ENCODE data around the gene CTSL.
"Not testable (repeated sequence)": the region's sequence is repeated elsewhere in the genome, so short reads cannot be mapped to it uniquely, and the experiment has no call there.

Gene CTSL

DNA sequence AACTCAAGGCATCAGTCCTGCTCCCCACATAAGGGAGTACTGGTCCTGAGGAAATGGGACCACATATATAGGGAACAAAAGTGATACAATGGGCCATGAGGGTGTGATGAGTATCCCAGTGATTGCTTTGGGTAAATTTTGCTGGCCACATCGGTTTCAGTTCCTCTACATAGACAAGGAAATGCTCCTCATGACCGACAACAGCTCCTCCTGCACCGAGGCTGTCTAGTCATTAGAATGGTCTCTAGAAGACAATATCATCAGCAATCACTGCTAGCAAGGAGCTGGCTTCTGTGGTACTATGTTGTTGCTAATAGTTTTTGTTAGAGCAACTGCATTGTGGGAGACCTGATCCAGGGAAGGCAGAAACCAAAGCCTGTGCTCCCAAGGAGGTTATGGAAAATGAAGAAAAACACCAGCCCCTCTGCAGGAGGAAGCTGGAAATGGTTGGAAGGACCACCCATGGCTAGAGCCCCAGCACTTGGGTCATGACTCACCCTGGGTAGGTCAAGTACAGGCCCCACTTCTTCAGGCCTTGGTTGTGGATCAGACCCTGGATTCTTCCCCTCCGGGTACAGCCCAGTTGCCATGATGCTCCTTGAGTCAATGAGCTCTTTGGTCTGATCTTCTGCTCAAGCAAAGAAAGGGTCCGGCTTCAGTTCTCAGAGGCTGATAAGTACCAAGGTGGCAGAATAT lies 3.4 kb upstream of the CTSL start:
- DNase-seq (ENCODE audit: low read depth), result no peak

DNA sequence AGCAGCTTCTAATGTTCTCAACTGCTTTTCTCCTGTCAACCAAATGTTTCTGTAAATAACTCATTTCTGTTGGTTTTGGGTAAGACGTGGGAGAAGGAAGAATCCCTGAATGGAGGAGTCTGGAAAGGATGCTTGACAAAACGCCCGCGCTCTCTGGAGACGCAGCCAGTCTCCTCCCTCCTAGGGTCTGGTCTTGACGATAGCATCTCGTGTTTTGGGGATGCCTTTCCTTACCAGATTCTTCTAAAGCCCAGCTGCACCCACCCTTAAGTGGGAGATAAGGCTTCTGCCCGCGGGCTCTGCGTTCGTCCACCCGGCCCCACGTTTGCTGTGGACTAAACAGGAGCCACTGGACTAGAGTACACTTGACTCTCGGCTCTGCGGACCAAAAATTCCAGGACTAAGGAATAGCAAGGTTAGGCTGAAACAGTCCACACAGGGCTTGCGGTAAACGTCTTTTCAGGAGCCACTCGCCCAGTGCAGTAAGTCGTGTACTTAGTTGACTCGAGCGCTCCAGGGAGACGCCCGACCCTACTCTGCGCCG lies 491 bp upstream of the CTSL start:
- DNase-seq (ENCODE audit: low read depth), result no peak

DNA sequence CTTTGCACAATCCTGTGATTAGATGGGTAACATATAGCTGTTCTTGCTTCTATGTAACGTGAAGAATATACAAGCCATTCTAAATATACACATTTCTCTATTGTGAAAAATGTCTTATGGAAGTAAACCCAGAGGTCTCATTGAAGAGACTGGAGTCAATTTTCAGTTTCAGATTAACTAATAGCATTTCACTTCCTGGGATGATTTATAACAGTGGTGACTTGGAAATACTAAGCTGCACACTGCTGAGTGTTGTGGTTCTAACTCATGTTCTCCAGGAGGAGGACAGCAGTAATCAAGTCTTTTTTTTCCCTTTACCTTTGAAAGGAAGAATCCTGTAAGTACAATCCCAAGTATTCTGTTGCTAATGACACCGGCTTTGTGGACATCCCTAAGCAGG lies 3.3 kb downstream of the CTSL start:
- no peak for DNase-seq (ENCODE audit: low read depth)

DNA sequence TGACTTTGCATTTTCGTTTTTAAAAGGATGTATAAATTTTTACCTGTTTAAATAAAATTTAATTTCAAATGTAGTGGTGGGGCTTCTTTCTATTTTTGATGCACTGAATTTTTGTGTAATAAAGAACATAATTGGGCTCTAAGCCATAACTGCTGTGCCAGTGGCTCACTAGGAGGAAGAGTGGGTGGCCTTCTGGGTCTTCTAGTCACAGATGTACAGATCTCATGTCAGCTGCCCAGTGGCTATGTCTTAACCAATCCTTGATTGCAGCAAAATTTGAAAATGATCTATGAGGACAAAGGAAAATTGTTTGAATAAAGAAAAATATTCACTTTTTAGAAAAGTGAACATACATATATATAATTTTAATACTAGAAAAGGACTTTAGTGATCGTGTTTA lies 5.4 kb downstream of the CTSL start:
- no peak for DNase-seq (ENCODE audit: low read depth)

DNA sequence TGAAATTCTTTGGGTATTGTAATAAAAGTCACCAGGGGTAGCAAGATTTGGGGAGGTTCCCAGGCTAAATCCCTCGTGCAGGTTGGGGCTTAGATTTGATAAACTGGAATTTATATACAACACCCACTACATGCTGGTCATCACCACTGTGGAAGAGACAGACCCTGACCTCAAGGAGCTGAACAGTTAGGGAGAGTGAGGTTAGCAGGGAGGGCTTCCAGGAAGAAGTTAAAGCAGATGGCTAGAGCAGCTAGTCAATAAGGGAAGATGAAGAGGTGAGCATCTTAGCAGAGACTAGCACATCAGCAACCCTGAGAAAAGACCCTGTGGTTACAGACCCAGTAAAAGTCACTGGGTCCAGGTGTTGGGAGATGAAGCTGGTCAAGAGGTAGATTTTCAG lies 6.4 kb downstream of the CTSL start:
- DNase-seq (ENCODE audit: low read depth), result no peak

DNA sequence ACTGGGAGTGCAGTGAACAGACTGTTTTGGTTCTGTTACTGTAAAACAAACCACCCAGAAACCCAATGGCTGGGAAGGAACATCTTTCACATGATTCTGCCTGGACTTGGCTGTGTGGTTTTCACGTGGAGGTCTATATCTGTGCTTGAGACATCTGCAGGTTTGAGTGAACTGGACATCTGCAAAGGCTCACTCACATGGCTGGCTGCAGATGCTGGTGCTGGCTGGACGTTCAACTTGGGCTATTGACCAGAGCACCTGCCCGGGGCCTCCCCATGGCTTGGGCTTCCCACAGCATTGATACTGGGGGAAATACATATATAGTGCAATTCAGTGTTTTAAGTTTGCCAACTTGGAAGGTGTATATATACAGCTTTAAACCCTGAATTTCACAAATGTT lies 6.8 kb downstream of the CTSL start:
- DNase-seq (ENCODE audit: low read depth), result no peak

DNA sequence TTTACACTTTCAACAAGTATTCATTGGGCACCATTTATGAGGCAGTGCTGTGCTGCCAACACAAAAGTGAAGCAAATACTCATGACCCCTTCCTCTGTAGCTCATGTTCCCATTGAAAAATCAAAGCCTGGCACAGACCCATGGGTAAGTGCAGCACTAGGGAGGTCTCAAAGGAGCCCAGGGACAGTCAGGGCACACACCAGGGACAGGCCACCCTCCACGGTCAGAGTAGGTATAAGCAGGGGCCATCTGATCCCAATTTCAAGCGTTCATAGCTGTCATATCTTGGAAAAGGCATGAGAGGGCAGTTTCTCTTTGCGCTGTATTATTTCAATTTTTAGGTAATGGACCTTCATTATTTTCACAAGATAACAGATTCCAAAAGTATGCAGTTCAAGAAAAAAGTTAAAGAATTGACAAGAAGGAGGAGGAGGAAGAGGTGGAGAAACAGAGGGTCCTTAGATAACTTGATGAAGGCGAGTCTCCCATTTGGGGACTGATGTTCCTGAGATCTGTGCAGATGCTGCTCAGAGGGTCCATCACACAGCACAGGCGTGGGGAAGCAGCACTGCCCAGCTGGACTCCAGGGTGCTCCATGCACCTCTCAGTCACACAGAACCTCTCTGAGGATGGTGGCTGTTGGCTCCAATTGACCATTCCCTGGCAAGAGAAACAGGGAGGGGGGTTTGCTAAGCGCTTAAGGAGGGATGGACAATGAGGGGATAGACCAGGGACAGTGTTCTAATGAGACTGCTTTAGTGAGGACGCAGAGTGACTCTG lies 7.5 kb downstream of the CTSL start:
- DNase-seq (ENCODE audit: low read depth), result no peak

DNA sequence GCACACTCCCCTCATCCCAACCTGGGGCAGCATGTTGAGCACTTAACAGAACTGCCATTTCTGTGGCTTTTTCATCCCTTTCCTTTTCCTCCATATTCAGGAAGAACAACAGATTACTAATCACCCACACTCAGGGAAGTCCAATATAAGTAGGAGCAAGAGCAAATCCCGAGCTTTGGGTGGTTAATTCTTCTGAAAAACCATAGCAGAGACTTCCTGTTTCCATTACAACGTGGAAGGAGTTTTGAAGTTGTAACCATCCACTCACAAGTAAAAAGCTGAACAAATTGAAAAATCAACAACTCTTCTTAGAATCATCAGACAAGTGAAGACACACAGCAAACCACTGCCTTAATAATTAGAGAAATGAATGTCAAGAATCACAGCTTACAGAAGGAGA lies 8.2 kb downstream of the CTSL start:
- no peak for DNase-seq (ENCODE audit: low read depth)

DNA sequence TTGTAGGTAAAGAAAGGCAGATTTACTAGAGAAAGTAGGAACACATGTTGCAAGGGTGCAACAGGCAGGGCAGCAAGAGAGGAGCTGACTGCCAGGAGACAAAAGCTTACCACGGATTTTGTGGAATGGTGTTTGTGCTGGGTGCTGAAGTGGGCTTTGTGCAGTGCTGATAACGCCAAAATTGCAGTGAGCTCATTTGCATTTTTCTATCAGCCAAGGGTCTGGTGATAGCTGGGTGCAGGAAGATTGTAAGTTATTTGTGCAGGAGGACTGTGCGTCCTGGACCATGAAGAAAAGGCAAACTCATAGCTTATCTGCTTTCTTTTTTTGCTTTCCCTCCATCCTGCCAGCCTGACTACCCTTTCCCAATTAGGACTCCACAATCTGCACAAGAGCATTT lies 13.6 kb downstream of the CTSL start:
- DNase-seq (ENCODE audit: low read depth), result no peak

DNA sequence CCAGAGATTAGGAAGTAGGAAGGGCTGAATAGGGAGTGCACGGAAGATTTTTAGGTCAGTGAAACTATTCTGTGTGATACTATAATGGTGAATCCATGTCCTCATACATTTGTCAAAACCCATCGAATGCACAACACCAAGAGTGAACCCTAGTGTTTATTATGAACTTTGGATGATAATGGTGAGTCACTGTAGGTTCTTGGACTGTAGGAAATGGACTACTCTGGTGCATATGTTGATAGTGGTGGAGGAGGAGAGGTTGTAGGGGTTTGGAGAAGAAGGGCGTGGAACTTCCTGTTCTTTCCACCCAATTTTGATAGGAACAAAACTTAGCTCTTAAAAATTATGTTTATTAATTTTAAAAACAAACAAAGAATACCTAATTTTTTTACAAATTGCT lies 14.3 kb downstream of the CTSL start:
- DNase-seq (ENCODE audit: low read depth), result no peak

DNA sequence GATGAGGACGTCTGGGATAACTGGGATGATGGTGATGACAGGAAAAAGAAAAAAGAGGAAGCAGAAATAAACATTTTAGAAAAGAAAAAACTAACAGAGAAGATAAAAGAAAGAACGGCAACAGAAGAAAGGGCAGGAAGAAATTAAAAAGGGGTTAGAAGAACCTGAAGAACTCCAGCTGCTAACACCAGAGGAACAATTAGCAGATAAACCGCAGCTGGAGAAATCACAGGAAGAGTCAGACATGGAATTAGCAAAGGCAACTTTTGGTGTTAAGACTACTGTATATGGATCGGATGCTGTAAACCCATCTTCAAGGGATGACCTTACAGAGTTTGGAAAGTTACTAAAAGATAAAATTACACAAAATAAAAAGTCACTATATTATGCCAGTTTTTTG lies 15.4 kb downstream of the CTSL start:
- no peak for DNase-seq (ENCODE audit: low read depth)

DNA sequence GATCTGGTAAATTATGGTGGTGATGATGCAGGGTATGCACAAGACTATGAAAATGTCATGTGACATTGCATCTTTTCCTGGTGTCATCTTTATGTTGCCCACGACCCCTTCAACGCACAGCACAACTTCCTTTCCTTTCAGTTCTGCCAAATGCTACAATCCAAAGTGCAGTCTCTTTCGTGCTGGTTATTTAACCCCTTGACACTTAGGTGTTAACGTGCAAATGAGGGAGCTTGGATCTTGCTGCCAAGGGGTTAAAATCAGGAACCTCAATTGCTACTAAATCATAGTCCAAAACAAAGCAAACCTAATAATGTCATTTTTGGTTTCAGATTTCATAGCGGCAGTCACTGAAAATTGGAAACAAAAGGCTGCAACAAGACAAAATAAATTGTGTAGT lies 16.0 kb downstream of the CTSL start:
- no peak for DNase-seq (ENCODE audit: low read depth)

DNA sequence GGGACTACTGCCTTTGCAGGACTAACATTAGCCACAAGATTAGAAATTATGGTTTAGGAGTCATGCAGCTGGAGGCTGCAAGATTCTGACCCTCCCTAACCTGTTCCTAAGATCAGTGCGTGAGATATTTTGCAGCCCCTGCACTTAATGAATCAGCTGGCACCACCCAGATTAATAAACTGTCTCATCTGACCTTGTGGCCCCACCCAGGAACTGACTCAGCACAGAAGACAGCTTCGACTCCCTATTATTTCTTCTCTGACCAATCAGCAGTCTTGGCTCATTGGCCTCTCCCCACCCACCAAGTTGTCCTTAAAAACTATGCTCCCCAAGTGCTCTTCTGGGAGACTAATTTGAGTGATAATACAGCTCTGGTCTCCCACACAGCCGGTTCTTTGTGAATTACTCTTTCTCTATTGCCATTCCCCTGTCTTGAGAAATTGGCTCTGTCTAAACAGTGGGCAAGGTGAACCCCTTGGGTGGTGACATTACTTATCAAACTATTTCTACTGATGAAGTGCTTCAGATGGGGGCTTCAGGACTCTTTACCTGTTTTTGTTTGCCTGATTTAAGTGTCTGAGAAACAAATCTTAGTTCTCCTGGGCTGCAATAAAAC lies 17.0 kb downstream of the CTSL start:
- DNase-seq (ENCODE audit: low read depth), result no peak

DNA sequence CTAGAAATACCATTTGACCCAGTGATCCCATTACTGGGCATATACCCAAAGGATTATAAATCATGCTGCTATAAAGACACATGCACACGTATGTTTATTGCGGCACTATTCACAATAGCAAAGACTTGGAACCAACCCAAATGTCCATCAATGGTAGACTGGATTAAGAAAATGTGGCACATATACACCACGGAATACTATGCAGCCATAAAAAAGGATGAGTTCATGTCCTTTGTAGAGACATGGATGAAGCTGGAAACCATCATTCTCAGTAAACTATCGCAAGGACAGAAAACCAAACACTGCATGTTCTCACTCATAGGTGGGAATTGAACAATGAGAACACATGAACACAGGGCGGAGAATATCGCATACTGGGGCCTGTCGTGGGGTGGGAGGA lies 18.3 kb downstream of the CTSL start:
- DNase-seq (ENCODE audit: low read depth), result not testable (repeated sequence)

DNA sequence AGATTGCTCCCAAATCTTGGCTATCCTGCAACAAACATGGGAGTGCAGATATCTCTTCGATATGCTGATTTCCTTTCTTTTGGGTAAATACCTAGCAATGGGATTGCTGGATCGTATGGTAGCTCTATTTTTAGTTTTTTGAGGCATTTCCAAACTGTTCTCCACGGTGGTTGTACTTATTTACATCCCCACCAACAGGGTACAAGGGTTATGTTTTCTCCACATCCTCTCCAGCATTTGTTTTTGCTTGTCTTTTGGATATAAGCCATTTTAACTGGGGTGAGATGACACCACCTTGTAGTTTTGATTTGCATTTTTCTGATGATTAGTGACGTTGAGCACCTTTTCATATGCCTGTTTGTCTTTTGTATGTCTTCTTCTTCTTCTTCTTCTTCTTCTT lies 20.3 kb downstream of the CTSL start:
- DNase-seq (ENCODE audit: low read depth), result no peak

DNA sequence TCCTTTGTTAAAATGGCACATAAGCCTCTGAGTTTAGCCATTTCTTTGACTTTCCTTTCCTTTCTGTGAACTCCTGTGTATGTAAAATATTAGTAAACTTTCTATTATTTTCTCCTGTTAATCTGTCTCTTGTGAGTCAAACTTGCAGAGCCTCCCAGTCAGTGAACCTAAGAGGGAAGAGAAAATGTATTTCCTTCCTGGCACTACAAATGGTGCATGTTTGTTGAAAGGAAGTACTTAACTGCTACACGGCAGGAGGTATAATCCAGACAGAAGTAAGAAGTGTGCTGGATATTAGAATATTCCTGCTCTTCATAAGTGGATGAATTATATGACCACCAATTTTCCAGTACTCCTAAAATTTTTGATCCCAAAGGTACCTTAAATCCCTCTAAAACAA lies 23.0 kb downstream of the CTSL start:
- no peak for DNase-seq (ENCODE audit: low read depth)

DNA sequence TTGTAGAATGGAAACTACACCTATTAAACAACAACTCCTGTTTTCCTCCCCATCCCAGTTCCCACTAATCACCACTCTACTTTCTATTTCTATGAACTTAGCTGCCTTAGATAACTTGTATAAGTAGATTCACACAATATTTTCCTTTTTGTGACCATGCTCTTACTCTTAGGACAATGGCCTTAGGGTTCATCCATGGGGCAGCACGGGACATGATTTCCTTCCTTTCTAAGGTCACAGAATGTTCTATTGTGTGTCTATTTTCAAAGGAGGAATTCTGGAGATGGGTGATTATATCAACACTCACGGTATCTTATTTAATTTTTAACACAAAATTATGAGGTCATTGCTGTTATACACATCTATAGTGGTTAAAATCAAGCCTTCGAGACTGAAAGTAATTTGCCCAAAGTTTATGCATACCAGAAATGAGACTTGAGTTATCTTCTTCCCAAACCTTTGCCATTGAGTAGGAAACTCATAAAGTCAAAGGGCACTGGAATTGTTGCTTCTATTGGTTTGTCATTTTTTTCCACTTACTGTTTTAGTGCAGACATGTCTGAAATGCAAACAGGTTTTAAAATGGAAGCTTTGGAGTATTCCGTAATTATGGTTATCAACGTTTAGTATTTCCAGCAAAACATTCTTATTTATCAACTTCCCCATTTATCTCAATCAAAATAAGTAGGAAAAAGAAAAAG lies 23.6 kb downstream of the CTSL start:
- DNase-seq (ENCODE audit: low read depth), result no peak

DNA sequence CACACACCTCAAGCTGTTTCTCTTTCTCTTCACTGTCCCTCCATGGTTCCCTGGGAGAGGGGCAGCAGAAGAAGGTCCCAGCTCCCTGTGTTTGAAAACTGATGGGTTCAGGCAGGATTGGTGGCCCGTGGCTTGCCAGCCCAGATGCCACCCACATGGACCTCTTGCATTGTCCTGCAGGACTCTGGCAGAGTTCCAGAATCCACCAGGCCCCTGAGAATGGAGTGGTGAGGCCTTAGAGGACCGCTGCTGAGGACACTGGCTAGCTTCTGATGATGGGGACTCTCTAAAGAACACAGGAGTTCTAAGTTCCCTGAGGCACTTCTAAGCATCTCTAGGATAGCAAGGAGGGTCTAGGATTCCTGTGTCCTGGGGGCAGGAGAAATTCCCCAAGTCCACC lies 24.8 kb downstream of the CTSL start:
- no peak for DNase-seq (ENCODE audit: low read depth)

DNA sequence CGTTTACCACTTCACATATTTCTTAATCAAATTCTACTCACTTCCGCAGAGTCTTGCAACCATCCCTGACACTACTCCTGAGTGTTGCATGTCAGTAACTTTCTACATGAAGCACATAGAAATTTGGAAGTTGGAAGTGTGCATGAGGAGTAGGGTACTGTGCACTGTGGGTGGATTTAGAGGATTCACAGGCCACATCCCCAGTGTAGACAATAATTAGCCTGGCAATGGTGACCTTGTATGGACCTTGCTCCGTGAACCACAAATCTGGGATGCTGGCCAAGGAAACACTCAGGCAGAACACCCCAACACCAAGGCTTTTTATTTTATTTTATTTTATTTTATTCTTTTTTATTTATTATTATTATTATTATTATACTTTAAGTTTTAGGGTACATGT lies 25.5 kb downstream of the CTSL start:
- no peak for DNase-seq (ENCODE audit: low read depth)

DNA sequence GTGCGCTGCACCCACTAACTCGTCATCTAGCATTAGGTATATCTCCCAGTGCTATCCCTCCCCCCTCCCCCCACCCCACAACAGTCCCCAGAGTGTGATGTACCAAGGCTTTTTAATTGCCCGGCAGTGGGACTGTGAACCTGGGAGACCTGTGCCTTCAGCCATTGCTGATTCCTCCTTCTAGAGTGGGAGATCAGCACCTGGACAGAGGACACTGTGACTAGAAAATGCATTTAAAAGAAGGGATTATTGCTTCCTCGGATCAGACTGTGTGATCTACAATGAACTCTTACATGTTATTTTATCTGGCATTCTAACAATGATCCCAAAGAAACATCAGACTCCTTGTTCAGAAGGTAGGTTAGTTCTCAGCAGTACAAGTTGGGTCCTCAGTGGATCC lies 25.9 kb downstream of the CTSL start:
- DNase-seq (ENCODE audit: low read depth), result no peak

DNA sequence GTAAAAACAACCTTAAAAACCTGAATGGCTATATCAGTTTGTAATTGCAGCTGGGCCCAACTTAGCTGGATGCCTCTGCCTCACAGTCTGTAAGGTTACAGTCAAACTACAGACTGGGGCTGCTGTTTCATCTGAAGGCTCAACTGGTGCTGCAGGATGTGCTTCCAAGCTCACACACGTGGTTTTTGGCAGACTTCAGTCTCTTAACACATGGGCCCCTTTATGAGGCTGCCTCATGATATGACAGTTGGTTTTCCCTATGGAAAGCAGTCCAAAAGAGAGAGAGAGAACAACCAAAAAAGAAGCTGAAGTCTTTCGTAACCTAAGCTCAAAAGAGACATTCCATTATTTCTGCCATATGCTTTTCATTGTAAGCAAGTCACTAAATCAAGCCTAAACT lies 27.4 kb downstream of the CTSL start:
- DNase-seq (ENCODE audit: low read depth), result no peak

DNA sequence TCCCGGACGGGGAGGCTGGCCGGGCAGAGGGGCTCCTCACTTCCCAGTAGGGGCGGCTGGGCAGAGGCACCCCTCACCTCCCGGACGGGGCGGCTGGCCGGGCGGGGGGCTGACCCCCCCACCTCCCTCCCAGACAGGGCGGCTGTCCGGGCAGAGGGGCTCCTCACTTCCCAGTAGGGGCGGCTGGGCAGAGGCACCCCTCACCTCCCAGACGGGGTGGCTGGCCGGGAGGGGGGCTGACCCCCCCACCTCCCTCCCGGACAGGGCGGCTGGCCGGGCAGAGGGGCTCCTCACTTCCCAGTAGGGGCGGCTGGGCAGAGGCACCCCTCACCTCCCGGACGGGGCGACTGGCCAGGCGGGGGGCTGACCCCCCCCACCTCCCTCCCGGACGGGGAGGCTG lies 32.4 kb downstream of the CTSL start:
- not testable (repeated sequence) for DNase-seq (ENCODE audit: low read depth)

DNA sequence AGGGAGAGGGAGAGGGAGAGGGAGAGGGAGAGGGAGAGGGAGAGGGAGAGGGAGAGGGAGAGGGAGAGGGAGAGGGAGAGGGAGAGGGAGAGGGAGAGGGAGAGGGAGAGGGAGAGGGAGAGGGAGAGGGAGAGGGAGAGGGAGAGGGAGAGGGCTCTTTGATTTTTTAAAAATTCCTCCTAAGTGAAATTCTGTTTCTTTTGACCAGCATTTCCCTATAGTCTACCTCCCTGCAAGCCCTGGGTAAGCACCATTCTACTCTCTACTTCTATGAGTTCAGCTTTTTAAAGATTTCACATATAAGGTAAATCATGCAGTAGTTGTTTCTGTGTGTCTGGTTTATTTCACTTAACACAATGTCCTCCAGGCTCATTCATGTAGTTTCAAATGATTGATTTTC lies 34.1 kb downstream of the CTSL start:
- DNase-seq (ENCODE audit: low read depth), result not testable (repeated sequence)

All from stimulated activated CD8-positive, alpha-beta memory T cell treated with anti-CD3 and anti-CD28 coated beads, Interleukin-15, amount 100 ng/mL, for 24 hours (primary cell).